GM12878 (cell line): ENCODE measurements around the gene FLNC. TPM values are rescaled to one million over a fixed set of nuclear protein-coding genes. Genes with fewer than 3 reads are reported as not detected.

Experiments
- ATAC-seq: fragments of 200-7000 bp; cut with Tn5 transposase; 3 replicates; pipeline ENCODE4 v1.9.1; 2020; ENCODE audit warnings: mild to moderate bottlenecking, moderate library complexity
- BruUV-seq: library from RNA; stranded (reverse); fragments of 400-500 nt; replicated peaks from 2 replicates; lab custom pipeline; 2021; lab: Mats Ljungman, UMichigan
- CTCF ChIA-PET: fragments of 300-600 bp; sonication (Branson Sonifier 250); formaldehyde crosslinking; extraction: SDS; loops from one replicate; lab custom pipeline; 2021; ENCODE audit warnings: inconsistent platforms; lab: Yijun Ruan, JAX
- POLR2A ChIA-PET: fragments of 350-600 bp; formaldehyde crosslinking; extraction: SDS; loops from one replicate; lab custom pipeline; 2021; ENCODE audit warnings: inconsistent platforms; lab: Charles Lee
- RAD21 ChIA-PET: fragments of 300-600 bp; sonication (Branson Sonifier 250); formaldehyde crosslinking; loops from one replicate; lab custom pipeline; 2023; ENCODE audit warnings: antibody characterized with exemption; ENCODE audit not compliant: unreplicated experiment; lab: Charles Lee
- SMC1A ChIA-PET: fragments of 300-600 bp; sonication (Branson Sonifier 250); formaldehyde crosslinking; loops from one replicate; lab custom pipeline; 2023; ENCODE audit not compliant: unreplicated experiment, uncharacterized antibody; lab: Charles Lee
- DNase-seq: peaks from one replicate; pipeline ENCODE4 v3.0.0-alpha.2; 2011; ENCODE audit warnings: low read depth, low spot score
- FAIRE-seq: peaks from 3 replicates; lab custom pipeline; 2011; peaks lifted over from hg19 to GRCh38; lab: Jason Lieb, UNC
- H2AFZ ChIP-seq: 2 replicates; pipeline ENCODE4 v1.6.0; 2011; ENCODE audit warnings: low read depth, low read length, control low read depth; ENCODE audit not compliant: control insufficient read depth
- H3K27ac ChIP-seq: 2 replicates; pipeline ENCODE4 v1.5.1; 2011; ENCODE audit warnings: control low read depth; ENCODE audit not compliant: control insufficient read depth, insufficient read depth
- H3K27me3 ChIP-seq, 2 experiments: replicated peaks in 1 of 2; 2 replicates each; pipeline versions ENCODE4 v1.6.0 to v1.6.1; 2011; ENCODE audit warnings: low read length in 1 of 2; ENCODE audit not compliant: control insufficient read depth in 2 of 2, insufficient read depth in 2 of 2
- H3K36me3 ChIP-seq, 2 experiments: 2 replicates each; pipeline ENCODE4 v1.5.1; 2011; ENCODE audit warnings: low read length in 1 of 2; ENCODE audit not compliant: control insufficient read depth in 2 of 2, insufficient read depth in 2 of 2
- H3K4me1 ChIP-seq: 2 replicates; pipeline ENCODE4 v1.6.1; 2011; ENCODE audit warnings: mild to moderate bottlenecking, low read length, moderate library complexity, mixed read lengths; ENCODE audit not compliant: control insufficient read depth, insufficient read depth
- H3K4me2 ChIP-seq: 2 replicates; pipeline ENCODE4 v1.6.0; 2011; ENCODE audit warnings: control low read depth; ENCODE audit not compliant: control insufficient read depth, insufficient read depth
- H3K4me3 ChIP-seq: fragments of 200-600 bp; sonication (generic); 2 replicates; pipeline ENCODE4 v1.5.1; 2016
- H3K79me2 ChIP-seq: 2 replicates; pipeline ENCODE4 v1.6.0; 2011; ENCODE audit warnings: low read length; ENCODE audit not compliant: control insufficient read depth, insufficient read depth
- H3K9ac ChIP-seq: 2 replicates; pipeline ENCODE4 v1.8.0; 2011; ENCODE audit warnings: low read length, control low read depth, mixed read lengths; ENCODE audit not compliant: control insufficient read depth, insufficient read depth
- H3K9me3 ChIP-seq: replicated peaks from 3 replicates; pipeline ENCODE4 v1.5.1; 2011; ENCODE audit warnings: mild to moderate bottlenecking, low read length; ENCODE audit not compliant: control insufficient read depth, insufficient read depth
- H4K20me1 ChIP-seq: 2 replicates; pipeline ENCODE4 v1.6.0; 2011; ENCODE audit not compliant: control insufficient read depth, insufficient read depth
- BCL11A ChIP-seq: IDR thresholded peaks from 2 replicates; pipeline ENCODE4 v1.6.1; 2011; ENCODE audit warnings: low read depth, low read length
- BHLHE40 ChIP-seq, 2 experiments: fragments of 450-650 bp in 1 of 2; IDR thresholded peaks; 2 replicates each; pipeline ENCODE4 v1.6.1; 2011 to 2017; ENCODE audit warnings: low read depth in 2 of 2, borderline replicate concordance in 1 of 2, improper control_type of control experiment in 1 of 2, low read length in 1 of 2, mild to moderate bottlenecking in 1 of 2
- CBX5 ChIP-seq: sonication (generic); IDR thresholded peaks from 2 replicates; pipeline ENCODE4 v1.6.1; 2016; ENCODE audit warnings: low read depth, moderate library complexity, mild to moderate bottlenecking, inconsistent platforms
- EED ChIP-seq: sonication (generic); IDR thresholded peaks from 2 replicates; pipeline ENCODE4 v1.6.1; 2016; ENCODE audit warnings: antibody characterized with exemption, low read depth
- HDGF ChIP-seq: fragments of 450-650 bp; IDR thresholded peaks from 2 replicates; pipeline ENCODE4 v1.6.1; 2016; ENCODE audit warnings: antibody characterized with exemption
- IKZF1 ChIP-seq: fragments of 450-650 bp; conservative IDR thresholded peaks from 2 replicates; pipeline ENCODE4 v1.6.1; 2017; ENCODE audit warnings: antibody characterized with exemption, mild to moderate bottlenecking
- KAT2A ChIP-seq: conservative IDR thresholded peaks from 2 replicates; pipeline ENCODE4 v1.6.1; 2011; ENCODE audit warnings: low read depth, low read length; ENCODE audit not compliant: control insufficient read depth
- LARP7 ChIP-seq: fragments of 450-650 bp; IDR thresholded peaks from 2 replicates; pipeline ENCODE4 v1.6.1; 2017; ENCODE audit warnings: mild to moderate bottlenecking
- NBN ChIP-seq: fragments of 450-650 bp; IDR thresholded peaks from 2 replicates; pipeline ENCODE4 v1.6.1; 2016
- NFYA ChIP-seq: IDR thresholded peaks from 2 replicates; pipeline ENCODE4 v1.6.1; 2011; ENCODE audit warnings: low read depth, mild to moderate bottlenecking, low read length, improper control_type of control experiment, borderline replicate concordance
- PAX5 ChIP-seq: IDR thresholded peaks from 2 replicates; pipeline ENCODE4 v1.6.1; 2011; ENCODE audit warnings: low read depth, low read length, borderline replicate concordance
- RBBP5 ChIP-seq: fragments of 200-600 bp; sonication (generic); conservative IDR thresholded peaks from 2 replicates; pipeline ENCODE4 v1.6.1; 2016
- SIN3A ChIP-seq: IDR thresholded peaks from 2 replicates; pipeline ENCODE4 v1.6.1; 2012; ENCODE audit warnings: low read depth, low read length, improper control_type of control experiment
- WGBS: methylation state at CpG from one replicate; pipeline ENCODE4 v1.1.6; 2016; ENCODE audit warnings: low lambda C conversion rate; ENCODE audit not compliant: insufficient replicate concordance, insufficient coverage; ENCODE audit errors: missing lambda C conversion rate; 5-methylcytosine and 5-hydroxymethylcytosine counted together
- in situ Hi-C: fragments of 300-500 bp; cut with MboI; formaldehyde crosslinking; loops from 9 replicates; pipeline ENCODE4 v1.14.3; 2018; ENCODE audit warnings: mixed read lengths
- intact Hi-C: fragments of 100-400 bp; cut with micrococcal nuclease; formaldehyde crosslinking; loops from one replicate; pipeline ENCODE4 v1.14.2; 2022; ENCODE audit not compliant: unreplicated experiment
- polyA plus RNA-seq, 11 experiments: library from polyadenylated mRNA; depleted of rRNA in 4 of 11; unstranded in 6 of 11; stranded (reverse) in 5 of 11; fragments of >200 nt; fragmentation: Nextera tagmentation in 4 of 11; fragmentation: Illumina TruSeq in 1 of 11; extraction: Ambion mirVana in 4 of 11; extraction: Trizol in 1 of 11; gene quantifications; 1 replicate in 1 of 11; 2 replicates in 10 of 11; pipeline versions ENCODE4 v1.2.1 to v1.2.3, GENCODE V29; 2011 to 2016; ENCODE audit warnings: inconsistent platforms in 2 of 11, missing spikeins in 2 of 11, low read depth in 1 of 11
- total RNA-seq, 4 experiments: library from RNA; depleted of rRNA in 3 of 4; stranded (reverse); fragments of >200 nt in 3 of 4; fragmentation: Illumina TruSeq in 1 of 4; extraction: Trizol in 1 of 4; gene quantifications; 2 replicates each; pipeline versions ENCODE4 v1.2.1 to v1.2.3, GENCODE V29; 2013 to 2021
- TF ChIP-seq, protein P1 (sequence below): fragments of 450-650 bp; IDR thresholded peaks from 2 replicates; pipeline ENCODE4 v1.6.1; 2016; ENCODE audit warnings: mild to moderate bottlenecking

FLNC gene
- total and polyA plus RNA-seq, 10 of the 15 experiments (the other 5 are each of a cell fraction or from before 2014, with no cell fraction given) = 0.01 to 0.21 (median 0.06) TPM; not detected in 3

DNA sequence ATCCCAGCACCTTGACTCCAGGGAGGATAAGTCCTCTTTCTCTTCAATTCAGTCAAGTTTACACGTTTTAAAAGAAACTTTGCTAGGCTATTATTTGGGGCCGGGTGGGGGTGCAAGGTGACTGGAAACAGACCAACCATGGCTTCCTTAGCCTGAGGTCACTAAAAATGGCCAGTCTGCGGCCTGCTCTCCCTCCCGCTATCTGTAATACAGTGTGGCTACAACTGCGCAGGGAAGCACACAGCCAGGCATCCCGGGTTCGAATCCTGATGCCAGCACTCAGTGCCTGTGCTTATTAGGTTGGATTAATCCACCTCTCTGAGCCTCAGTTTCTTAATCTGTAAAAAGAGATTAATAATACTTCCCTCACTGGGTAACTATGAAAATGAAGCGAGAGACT lies 51.9 kb downstream of the FLNC start:
- Histone ChIP-seq H3K4me2 (no peak overlapping the region), H3K9me3 (no peaks in the 10 kb centered on the region), H3K27ac (no peak overlapping the region), H3K9ac (no peak overlapping the region), H2AFZ (no peak overlapping the region), H3K79me2 (no peaks in the 10 kb centered on the region), H3K36me3 (no peaks in the 10 kb centered on the region), H3K27me3 (no peaks in the 10 kb centered on the region), H4K20me1 (no peaks in the 10 kb centered on the region), H3K4me3 (no peak overlapping the region), H3K4me1 (peaks cover 12% of the 10 kb centered on the region)
- intact Hi-C loops (loop anchor here (2.0 to 10.0 kb wide), 5 partner anchors 19 to 455 kb away; partner anchors contain the start of genes ATP6V1F, CCDC136 and HILPDA), in situ Hi-C loops (loop anchor here (5.0 kb wide), 1 partner anchor 270 kb away; no protein-coding TSS in a partner anchor)
- ChIA-PET CTCF (interaction anchor here (0.7 to 2.5 kb wide), 13 partner anchors 12 to 455 kb away, joined by 3 to 72 read pairs (median 10); partner anchors contain the start of gene ATP6V1F), SMC1A (interaction anchor here (1.7 kb wide), 1 partner anchor 16 kb away, joined by 3 read pairs; no protein-coding TSS in a partner anchor), RAD21 (interaction anchor here (1.0 to 2.3 kb wide), 2 partner anchors 202 to 207 kb away, joined by 4 to 11 read pairs; no protein-coding TSS in a partner anchor), POLR2A (no interaction called here)
- DNase-seq = no peak
- ATAC-seq = no peak
- no peak for FAIRE-seq
- TF ChIP-seq RBBP5 = no peak
- TF ChIP-seq IKZF1 = no peak
- WGBS = 86% methylated on average over 8 of the region's 8 CpGs
- TSS peak; percentile 65 for BruUV-seq

DNA sequence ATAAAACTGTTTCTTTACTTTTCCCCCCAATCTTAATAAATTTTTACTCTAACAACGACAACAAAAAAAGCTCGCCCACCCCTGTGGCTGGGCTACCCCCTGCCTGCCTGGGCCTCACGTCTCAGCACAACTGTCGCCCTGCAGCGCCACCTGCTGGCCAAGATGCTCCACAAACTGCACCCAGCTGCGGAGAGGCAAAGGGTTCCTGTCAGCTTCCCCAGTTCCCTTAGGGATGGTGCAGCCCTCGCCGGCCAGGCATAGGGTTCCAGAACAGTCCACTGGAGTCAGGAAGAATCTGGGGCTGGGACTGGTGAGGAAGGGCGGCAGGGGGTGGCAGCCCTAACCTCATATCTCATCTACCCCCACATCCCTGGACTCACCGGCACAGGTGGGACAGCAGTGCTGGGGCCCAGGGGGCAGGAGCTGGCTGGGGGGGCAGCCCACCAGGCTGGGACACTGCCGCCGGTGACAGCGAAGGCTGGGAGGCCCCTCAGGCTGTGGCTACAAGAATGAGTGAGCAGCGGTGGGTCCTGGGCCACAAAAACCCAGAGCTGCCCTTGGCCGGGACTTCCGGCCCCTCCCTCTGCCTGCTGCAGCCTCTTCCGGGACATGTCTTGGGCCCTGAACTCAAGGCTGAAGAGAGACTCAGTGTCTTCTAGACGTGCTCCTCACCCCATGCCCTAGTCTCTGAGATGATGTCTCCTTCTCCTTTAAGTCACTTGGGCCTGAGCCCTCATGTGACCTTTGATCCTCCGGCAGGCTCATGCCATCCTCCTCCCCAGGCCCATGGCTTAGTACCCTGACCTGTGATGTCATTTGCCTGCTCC lies 53.6 kb downstream of the FLNC start:
- POLR2A ChIA-PET = interaction anchor here (1.0 to 1.5 kb wide), 4 partner anchors 9 to 212 kb away, joined by 4 to 8 read pairs (median 4); partner anchors contain the start of gene ATP6V1F
- in situ Hi-C loops (loop anchor here (5.0 kb wide), 1 partner anchor 272 kb away; no protein-coding TSS in a partner anchor), intact Hi-C loops (loop anchor here (1.0 to 10.0 kb wide), 6 partner anchors 21 to 457 kb away; partner anchors contain the start of genes ATP6V1F, CCDC136 and HILPDA)
- Histone ChIP-seq H3K79me2 (no peaks in the 10 kb centered on the region), H3K27me3 (no peaks in the 10 kb centered on the region), H4K20me1 (no peaks in the 10 kb centered on the region), H3K4me1 (peaks cover 12% of the 10 kb centered on the region), H3K36me3 (no peaks in the 10 kb centered on the region), H2AFZ (peak overlapping the region; percentile 99), H3K4me3 (peak overlapping the region; percentile 70), H3K4me2 (peak overlapping the region; percentile 81), H3K27ac (peak overlapping the region; percentile 74), H3K9ac (peak overlapping the region; percentile 74), H3K9me3 (no peaks in the 10 kb centered on the region)
- peak; percentile 93 for FAIRE-seq
- CTCF ChIA-PET = interaction anchor here (0.6 to 2.5 kb wide), 49 partner anchors 9 to 1075 kb away, joined by 3 to 72 read pairs (median 4); partner anchors contain the start of genes ATP6V1F, CALU, METTL2B and STRIP2
- WGBS = 6% methylated on average over 19 of the region's 19 CpGs
- peak; percentile 95 for ATAC-seq
- BruUV-seq = no TSS peak
- RAD21 ChIA-PET = interaction anchor here (0.6 to 2.3 kb wide), 30 partner anchors 14 to 486 kb away, joined by 3 to 19 read pairs (median 4); partner anchors contain the start of genes AHCYL2, ATP6V1F, CALU and HILPDA
- SMC1A ChIA-PET = interaction anchor here (0.7 to 2.3 kb wide), 17 partner anchors 13 to 424 kb away, joined by 3 to 32 read pairs (median 4); partner anchors contain the start of gene ATP6V1F
- DNase-seq = peak; percentile 48
- TF ChIP-seq CBX5 (peak; percentile 83; the same call in 1 of the 2 replicates), PAX5 (peak; percentile 79; the same call in 1 of the 2 replicates), LARP7 (peak; percentile 60), BCL11A (peak; percentile 52; the same call in 1 of the 2 replicates), EED (peak; percentile 83), KAT2A (no peak), SIN3A (peak; percentile 34; the same call in 1 of the 2 replicates), BHLHE40 (IDR thresholded peaks at IDR 0.05; ENCODE audit: borderline replicate concordance in 1 of 2, low read depth in 2 of 2, low read length in 1 of 2) (peak in 1 of 2 experiments; percentile 18; a peak in 1 of 4 replicates), HDGF (peak; percentile 74; the same call in 1 of the 2 replicates), NFYA (no peak), NBN (peak; percentile 64; the same call in 1 of the 2 replicates)
- TF ChIP-seq, protein P1, sequence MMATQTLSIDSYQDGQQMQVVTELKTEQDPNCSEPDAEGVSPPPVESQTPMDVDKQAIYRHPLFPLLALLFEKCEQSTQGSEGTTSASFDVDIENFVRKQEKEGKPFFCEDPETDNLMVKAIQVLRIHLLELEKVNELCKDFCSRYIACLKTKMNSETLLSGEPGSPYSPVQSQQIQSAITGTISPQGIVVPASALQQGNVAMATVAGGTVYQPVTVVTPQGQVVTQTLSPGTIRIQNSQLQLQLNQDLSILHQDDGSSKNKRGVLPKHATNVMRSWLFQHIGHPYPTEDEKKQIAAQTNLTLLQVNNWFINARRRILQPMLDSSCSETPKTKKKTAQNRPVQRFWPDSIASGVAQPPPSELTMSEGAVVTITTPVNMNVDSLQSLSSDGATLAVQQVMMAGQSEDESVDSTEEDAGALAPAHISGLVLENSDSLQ = 0 out of 2 replicates have a peak, but pooled peaks have one; percentile 5
